Measurements from ENCODE around the gene SNX11. TPM values are rescaled to one million over a fixed set of nuclear protein-coding genes. Genes with fewer than 3 reads are reported as not detected.
A peak's percentile ranks its signal among the peaks of the same experiment; 100 is the strongest.

SNX11 gene
- total and polyA plus RNA-seq, 2 of the 8 experiments (the other 6 are each of a cell fraction or from before 2014, with no cell fraction given) = 21.1 to 21.4 TPM

- Histone ChIP-seq H4K91ac (replicated peaks; ENCODE audit: insufficient read length, low read length) (no peak overlapping the region), H2BK15ac (ENCODE audit: low read length) (no peak overlapping the region), H3K4me1 (replicated peaks in 1 of 4; ENCODE audit: control insufficient read depth in 3 of 4, insufficient read depth in 4 of 4, low read length in 3 of 4) (no peaks in the 10 kb centered on the region), H2BK20ac (ENCODE audit: low read length) (no peak overlapping the region), H3K14ac (ENCODE audit: insufficient read length) (no peak overlapping the region), H2AFZ (ENCODE audit: low read length) (no peak overlapping the region), H3K4ac (replicated peaks; ENCODE audit: insufficient read length, low read depth, low read length) (no peak overlapping the region), H3K23ac (ENCODE audit: insufficient read length) (no peak overlapping the region), H3K23me2 (ENCODE audit: low read depth, low read length) (no peaks in the 10 kb centered on the region), H2BK12ac (ENCODE audit: low read depth, low read length) (no peak overlapping the region), H2AK5ac (ENCODE audit: low read depth, low read length) (no peak overlapping the region), H3K56ac (replicated peaks; ENCODE audit: insufficient read length, low read depth, low read length) (no peak overlapping the region), H3K9me3 (ENCODE audit: insufficient read depth in 2 of 2, low read depth in 1 of 2, low read length in 1 of 2) (no peaks in the 10 kb centered on the region), H3K4me2 (ENCODE audit: insufficient read depth in 1 of 2, low read depth in 2 of 2, low read length in 2 of 2) (no peak overlapping the region), H4K5ac (ENCODE audit: insufficient read length, low read depth, low read length) (no peak overlapping the region), H3K79me1 (ENCODE audit: low read depth, low read length) (no peaks in the 10 kb centered on the region), H3K18ac (ENCODE audit: extremely low read depth, low read length) (no peak overlapping the region), H3K9ac (replicated peaks in 1 of 4; ENCODE audit: extremely low read depth in 1 of 4, low read depth in 3 of 4, low read length in 3 of 4) (no peak overlapping the region), H2BK120ac (replicated peaks; ENCODE audit: low read depth, low read length) (no peak overlapping the region), H4K20me1 (replicated peaks in 1 of 2; ENCODE audit: control insufficient read depth in 1 of 2, insufficient read depth in 2 of 2, low read length in 2 of 2) (no peaks in the 10 kb centered on the region), H2BK5ac (ENCODE audit: low read depth, low read length) (no peak overlapping the region), H3K79me2 (ENCODE audit: control insufficient read depth in 1 of 2, insufficient read depth in 2 of 2, low read length in 2 of 2) (no peaks in the 10 kb centered on the region), H3K4me3 (ENCODE audit: extremely low read depth in 1 of 4, insufficient read depth in 2 of 4, low read depth in 3 of 4, low read length in 4 of 4) (no peak overlapping the region), H4K8ac (ENCODE audit: extremely low read depth, insufficient read depth, low read length) (no peak overlapping the region), H3K27ac (ENCODE audit: low read depth, low read length) (0 out of 2 replicates have a peak overlapping the region, but pooled peaks have one; percentile 9), H3K36me3 (ENCODE audit: control insufficient read depth in 2 of 4, insufficient read depth in 4 of 4, low read length in 3 of 4) (peaks cover 6 to 27% (median 20%) of the 10 kb centered on the region in 4 experiments; a peak in 7 of 8 replicates), H3K27me3 (replicated peaks in 1 of 4; ENCODE audit: control insufficient read depth in 3 of 4, extremely low read depth in 1 of 4, insufficient read depth in 3 of 4, low read length in 3 of 4) (no peaks in the 10 kb centered on the region)
- TF ChIP-seq KDM4A (IDR thresholded peaks at IDR 0.05; ENCODE audit: low read depth, low read length, severe bottlenecking) (no peak), TBP (IDR thresholded peaks at IDR 0.05; ENCODE audit: low read depth, low read length) (no peak), TCF12 (IDR thresholded peaks at IDR 0.05; ENCODE audit: low read depth, low read length) (no peak), E2F6 (IDR thresholded peaks at IDR 0.05) (no peak), BCL11A (IDR thresholded peaks at IDR 0.05; ENCODE audit: low read depth in 2 of 2, low read length in 2 of 2) (no peak)
- DNase-seq (ENCODE audit: low read depth in 1 of 2, low spot score in 2 of 2) = no peak
- 89% methylated on average over 3 of the region's 3 CpGs; no CpG with 5 or more reads in 1 of the 2 experiments for WGBS, 2 experiments (ENCODE audit: extremely low coverage in 1 of 2, insufficient coverage in 1 of 2, insufficient read length in 1 of 2, insufficient replicate concordance in 2 of 2, low coverage in 1 of 2, low lambda C conversion rate in 2 of 2, missing lambda C conversion rate in 1 of 2)
- POLR2A ChIA-PET (ENCODE audit: partially characterized antibody) = interaction anchor here (0.9 to 2.2 kb wide), 8 partner anchors 14 to 96 kb away, joined by 3 to 10 read pairs (median 4); partner anchors contain the start of gene NFE2L1
- CTCF ChIA-PET (ENCODE audit: partially characterized antibody) = interaction anchor here (1.0 to 4.6 kb wide), 9 partner anchors 8 to 97 kb away, joined by 3 to 16 read pairs (median 5); partner anchors contain the start of gene SNX11
- FAIRE-seq = no peak
Observed at GRCh38 chr17:48122665-48123045, 15.1 kb downstream of the SNX11 start.
